Gastrocnemius medialis (tissue), 4 donors: ENCODE measurements around the gene CRHR1.

Experiments used
- POLR2A ChIP-seq, 2 donors: fragments of 450-650 bp; IDR thresholded peaks; one replicate each; pipeline ENCODE4 v1.6.1; 2017; ENCODE audit warnings: antibody characterized with exemption in 2 of 2, mild to moderate bottlenecking in 2 of 2, moderate library complexity in 2 of 2
- TF ChIP-seq, protein P1 (sequence below), 5 experiments: fragments of 450-650 bp in 3 of 5; fragments of 200-600 bp in 2 of 5; sonication (generic) in 2 of 5; IDR thresholded peaks in 4 of 5; conservative IDR thresholded peaks in 1 of 5; 1 replicate in 4 of 5; 2 replicates in 1 of 5; pipeline ENCODE4 v1.5.1; 2016 to 2019; ENCODE audit warnings: antibody characterized with exemption in 5 of 5, mild to moderate bottlenecking in 3 of 5, moderate library complexity in 3 of 5

- TF ChIP-seq, protein P1, sequence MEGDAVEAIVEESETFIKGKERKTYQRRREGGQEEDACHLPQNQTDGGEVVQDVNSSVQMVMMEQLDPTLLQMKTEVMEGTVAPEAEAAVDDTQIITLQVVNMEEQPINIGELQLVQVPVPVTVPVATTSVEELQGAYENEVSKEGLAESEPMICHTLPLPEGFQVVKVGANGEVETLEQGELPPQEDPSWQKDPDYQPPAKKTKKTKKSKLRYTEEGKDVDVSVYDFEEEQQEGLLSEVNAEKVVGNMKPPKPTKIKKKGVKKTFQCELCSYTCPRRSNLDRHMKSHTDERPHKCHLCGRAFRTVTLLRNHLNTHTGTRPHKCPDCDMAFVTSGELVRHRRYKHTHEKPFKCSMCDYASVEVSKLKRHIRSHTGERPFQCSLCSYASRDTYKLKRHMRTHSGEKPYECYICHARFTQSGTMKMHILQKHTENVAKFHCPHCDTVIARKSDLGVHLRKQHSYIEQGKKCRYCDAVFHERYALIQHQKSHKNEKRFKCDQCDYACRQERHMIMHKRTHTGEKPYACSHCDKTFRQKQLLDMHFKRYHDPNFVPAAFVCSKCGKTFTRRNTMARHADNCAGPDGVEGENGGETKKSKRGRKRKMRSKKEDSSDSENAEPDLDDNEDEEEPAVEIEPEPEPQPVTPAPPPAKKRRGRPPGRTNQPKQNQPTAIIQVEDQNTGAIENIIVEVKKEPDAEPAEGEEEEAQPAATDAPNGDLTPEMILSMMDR (IDR thresholded peaks at IDR 0.05 in 4 of 5, conservative IDR thresholded peaks at IDR 0.05 in 1 of 5), result no peak
- no peak for TF ChIP-seq POLR2A (IDR thresholded peaks at IDR 0.05)
These were observed 44.1 kb downstream of the CRHR1 start for GRCh38 chr17:45828171-45828570.
